Activated effector memory CD4-positive, alpha-beta T cell treated with anti-CD3 and anti-CD28 coated beads, Interleukin-2, amount 50 U/mL, for 16 hours (primary cell): ENCODE measurements around the gene RASSF1.

Experiments used
- DNase-seq: peaks from one replicate; pipeline ENCODE4 v3.0.0-alpha.2; 2020

Gene RASSF1

DNA sequence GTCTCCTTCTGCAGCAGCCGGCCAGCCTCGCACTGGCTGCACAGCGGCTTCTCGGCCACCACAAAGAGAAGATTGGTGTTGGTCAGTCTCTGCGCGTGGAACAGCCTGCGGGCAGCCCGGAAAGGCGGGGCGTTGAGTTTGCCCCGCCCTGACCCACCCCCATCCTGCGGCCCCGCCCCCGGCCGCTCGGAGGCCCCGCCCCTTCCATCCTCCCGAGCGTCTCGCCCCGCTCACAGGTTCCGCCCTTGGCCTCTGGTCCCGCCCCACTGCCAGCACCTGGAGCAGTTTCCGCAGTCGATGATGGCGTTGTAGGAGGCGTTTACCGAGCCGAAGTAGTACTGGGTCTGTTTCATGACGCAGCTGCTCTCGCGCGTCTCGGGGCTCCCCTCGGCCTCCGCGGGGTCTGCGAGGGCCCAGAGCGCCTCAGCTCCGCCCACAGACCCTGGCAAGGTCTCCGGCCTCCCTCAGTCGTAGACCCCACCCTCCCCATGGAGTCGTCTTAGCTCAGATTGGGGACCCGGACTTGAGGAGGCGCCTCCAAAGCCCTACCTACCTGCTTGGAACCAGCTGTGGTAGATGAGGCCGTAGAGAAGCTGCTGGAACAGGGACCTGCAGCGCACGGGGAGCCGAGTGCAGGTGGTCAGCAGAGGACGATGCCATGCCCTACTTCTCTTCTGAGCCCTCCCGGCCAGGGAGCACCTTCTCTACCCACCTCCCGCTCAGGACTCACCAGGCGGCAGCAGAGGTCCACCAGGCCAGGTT, 24.6 kb upstream of the RASSF1 start:
- peak; percentile 98 for DNase-seq

DNA sequence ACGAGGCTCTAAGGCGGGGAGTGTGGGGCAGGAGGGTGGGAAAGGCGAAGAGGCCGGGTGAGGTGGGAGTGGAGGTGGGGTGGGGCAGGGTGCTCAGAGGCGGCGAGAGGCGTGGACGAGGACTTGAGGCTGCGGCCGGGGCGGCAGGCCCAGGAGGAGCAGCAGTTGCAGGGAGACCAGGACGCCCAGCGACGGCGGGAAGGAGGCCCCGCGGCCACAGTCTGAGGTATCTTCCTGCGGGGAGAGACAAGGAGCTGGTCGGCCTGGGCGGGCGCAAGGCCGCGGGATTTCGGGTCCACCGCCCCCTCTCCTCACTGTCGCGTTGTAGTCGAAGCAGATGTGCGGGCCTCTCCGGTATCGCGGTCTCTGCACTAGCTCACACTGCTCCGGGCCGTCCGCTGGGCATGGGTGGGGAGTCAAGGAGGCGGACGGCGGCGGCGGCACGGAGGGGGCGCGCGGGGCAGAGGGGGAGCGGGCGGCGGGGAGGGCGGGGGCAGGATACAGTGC, 24.0 kb upstream of the RASSF1 start:
- DNase-seq, result no peak

DNA sequence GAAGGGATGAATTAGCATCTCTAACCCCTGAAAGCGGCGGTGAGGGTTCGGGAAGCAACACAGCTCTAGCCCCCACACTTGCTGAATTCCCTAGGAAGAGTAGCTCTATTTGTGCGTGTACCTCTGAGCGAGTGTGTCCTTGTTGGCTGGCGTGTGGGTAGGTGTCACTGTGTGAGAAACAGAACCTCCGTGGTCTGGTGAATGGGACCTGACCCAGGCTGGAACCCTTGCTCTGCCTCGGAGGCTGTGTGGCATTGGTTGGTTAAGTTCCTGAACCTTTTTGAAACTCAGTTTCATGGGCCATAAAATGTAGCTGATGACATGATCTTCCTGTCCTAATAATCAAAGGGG, 19.1 kb upstream of the RASSF1 start:
- DNase-seq, result no peak

DNA sequence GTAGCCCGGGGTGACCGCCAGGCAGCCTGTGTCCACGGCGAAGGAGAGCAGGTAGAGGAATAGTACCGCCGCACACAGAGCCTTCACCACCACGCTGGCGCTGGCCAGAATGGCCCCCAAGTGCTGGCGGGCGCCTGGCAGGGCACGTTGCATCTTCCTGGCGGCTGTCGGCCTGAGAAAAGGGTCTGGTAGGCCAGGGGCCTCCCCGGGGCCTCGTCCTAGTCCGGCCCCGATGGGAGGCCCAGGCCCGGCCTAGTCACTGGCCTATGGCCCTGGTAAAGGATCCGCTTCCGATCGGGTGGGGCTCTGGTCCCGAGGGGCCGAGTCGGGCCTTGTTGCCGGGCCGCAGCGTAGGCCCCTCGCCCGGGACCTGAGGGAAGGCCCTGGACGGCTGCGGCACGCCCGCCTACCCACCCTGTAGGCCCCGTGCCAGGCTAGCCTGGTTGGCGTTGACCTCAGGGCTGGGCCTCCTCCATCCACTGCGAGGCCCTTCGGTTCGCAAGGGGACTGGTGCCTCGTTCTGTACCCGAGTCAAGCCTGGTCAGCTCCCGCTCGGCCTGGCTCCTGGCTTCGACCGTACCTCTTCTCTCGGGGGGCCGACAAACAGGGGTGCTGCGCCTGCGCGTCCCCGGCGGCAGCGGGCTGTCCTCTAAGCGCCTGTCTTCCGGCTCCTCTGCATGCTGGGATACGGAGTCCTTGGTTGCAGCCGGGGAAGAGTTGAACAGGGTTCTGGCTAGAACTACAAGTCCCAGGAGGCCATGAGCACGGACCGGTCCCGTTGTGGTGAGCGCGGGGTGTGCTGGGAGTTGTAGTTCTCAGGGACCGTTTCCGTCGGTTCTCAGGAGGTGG, 18.5 kb upstream of the RASSF1 start, which contains the start of gene TMEM115:
TSS of gene TMEM115 (minus strand) at position 611 of the 849 bp plus-strand sequence. CDS start at position 153, 458 bp downstream.
- DNase-seq, result peak; percentile 98

DNA sequence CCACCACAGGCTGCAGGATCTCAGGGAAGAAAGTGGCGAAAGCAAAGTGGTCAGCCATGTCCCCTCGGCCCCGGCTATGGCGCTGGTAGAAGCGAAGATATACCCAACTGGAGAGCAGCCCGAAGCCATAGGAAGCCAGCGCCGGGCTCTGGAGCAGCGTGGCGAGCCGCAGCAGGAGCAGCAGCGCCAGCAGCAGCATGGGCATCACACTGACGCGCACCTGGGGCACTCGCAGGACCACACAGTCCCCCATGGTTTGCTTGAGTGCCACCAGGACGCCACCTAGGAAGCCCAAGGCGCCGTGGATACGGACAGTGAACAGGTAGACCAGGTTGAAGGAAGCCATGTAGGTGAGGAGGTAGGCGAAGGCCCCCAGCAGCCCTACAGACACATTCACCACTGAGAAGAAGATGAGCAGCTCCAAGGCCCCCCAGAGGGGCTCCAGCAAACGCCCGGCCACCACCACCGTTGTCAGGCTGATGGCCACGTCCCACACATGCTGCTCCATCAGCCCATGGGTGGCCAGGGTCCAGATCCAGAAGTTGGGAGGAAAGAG, 17.8 kb upstream of the RASSF1 start:
- no peak for DNase-seq

DNA sequence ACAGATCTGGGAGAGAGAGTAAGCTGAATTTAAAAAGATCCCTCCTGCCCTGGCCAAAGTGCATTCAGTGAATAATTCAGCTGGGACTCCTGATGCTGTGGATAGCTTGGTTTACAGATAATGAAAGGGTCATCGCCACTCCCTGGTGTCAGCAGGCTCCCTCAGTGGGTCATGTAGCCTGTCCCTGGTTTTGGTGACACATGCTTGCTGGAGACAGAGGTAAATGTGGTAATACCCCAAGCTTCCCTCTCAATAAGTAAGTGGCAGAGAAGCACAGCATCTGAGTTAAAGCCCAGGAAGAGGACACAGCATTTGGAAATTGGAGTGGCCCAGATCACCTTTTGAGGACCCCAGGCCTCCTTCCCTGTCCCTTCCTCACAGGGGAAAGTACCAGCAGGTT, 16.8 kb upstream of the RASSF1 start:
- no peak for DNase-seq

DNA sequence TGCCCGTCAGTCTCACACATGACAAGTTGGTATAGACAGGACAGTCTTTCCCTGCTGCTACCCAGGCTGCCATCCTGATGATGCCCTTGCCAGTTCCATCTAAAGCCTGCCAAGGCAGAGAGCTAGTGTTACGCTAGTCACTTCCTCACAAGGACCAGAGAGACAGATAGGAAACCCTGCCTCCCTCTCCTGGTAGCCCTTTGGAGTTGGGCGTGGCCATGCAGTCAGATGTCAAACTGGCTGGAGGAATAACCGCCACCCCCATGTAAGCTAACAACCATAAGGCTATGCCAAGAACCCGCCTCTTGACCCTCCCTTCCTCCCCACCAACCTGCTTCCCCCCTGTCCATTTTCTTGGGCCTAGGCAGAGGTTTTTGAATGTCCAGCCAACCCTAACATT, 15.9 kb upstream of the RASSF1 start:
- no peak for DNase-seq

DNA sequence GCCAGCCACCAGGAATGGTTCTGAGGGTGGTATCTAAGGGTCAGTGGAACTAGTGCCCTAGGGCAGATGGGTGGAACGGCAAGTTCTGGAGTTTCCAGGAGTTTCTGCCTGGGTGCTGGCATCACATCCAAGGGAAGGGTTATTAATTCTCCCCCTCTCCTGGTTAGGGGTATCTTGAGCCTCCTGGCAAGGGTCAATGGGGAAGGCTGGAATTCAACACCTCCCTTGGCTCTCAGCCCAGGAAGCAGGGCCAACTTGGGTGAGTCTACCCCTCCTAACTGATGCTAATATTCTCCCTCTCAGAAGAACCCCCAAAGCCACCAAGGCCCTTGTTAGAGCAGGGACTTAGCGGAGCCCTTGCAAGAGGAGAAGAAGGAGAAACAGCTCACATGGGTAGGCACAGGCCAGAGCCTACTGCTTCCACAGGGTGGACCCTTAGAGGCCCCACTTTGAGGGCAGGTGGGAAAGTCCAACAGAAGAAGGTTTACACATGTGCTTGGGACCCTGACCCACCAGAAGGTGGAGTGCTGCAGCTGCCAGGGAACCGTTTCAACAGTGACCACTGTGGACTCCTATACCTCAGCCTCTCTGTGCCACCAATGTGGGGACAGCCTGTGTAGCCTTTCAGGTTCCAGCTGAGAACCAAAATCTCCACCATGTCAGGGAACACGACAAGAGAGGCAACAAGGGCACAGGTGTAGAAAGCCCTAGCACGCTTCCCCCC, 15.4 kb upstream of the RASSF1 start:
- no peak for DNase-seq

DNA sequence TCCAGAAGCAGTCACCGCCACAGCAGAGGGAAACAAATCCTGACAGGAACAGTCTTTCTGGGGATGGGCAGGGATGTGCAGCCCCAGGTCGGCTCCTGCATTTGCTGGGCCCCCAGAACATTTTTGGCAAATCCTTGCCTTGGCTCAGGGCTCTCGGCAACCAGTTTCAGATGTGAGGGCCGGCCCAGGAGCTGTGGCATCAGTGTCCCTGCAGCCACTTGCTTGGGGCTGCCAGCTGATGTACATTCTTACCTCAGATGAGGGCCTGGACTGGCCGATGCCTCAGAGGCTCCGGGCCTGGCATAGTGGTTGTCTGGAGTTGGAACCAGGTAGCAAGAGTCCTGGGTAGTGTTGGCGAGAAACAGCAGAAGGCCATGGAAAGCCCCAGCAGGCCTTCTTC, 14.2 kb upstream of the RASSF1 start:
- DNase-seq, result no peak

DNA sequence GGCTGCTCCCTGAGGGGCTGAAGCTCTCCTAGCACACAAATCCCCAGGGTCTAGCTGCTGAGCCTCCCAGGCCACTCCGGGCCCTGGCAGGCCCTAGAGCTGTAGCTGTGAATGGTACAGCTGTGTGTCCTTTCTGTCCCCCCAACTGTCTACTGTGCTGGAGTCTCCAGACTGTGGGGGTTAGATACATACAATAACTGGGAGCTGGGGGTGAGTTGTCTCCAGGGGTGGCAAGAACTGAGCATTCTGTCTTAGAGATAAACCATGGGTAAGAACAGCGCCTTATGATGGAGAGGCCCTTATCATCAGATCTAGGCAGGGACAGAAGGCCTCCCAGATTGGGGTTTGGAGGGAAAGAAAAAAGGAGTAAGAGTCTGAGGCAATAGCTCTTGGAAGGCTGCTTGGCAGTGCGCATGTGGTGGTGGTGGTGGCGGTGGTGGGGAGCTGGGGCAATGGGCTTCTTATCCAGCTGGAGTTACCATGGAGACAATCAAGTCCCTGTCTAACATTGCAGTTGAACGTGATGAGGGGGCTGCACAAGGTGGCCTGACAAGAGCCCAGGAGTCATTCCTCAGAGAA, 13.6 kb upstream of the RASSF1 start:
- no peak for DNase-seq

DNA sequence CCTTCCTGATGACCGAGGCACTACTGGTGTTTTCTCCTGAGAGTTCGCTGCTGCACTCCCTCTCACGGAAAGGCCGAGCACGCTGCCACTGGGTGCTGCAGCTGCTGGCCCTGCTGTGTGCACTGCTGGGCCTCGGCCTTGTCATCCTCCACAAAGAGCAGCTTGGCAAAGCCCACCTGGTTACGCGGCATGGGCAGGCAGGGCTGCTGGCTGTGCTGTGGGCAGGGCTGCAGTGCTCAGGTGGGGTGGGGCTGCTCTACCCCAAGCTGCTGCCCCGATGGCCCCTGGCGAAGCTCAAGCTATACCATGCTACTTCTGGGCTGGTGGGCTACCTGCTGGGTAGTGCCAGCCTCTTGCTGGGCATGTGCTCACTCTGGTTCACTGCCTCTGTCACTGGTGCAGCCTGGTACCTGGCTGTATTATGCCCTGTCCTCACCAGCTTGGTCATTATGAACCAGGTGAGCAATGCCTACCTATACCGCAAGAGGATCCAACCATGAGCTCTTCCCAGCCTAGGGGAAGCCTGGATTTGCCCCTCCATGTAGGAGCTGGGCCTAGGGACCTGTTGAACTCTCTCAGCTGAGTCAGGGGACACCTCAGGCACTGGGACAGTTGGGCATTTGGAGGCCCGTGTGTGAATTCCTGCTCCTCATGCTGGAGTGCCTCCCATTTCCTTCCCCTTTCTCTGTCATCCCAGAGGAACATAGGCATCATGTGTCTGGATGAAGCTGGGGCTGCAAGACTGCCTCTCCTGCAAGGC, 12.8 kb upstream of the RASSF1 start:
- no peak for DNase-seq

DNA sequence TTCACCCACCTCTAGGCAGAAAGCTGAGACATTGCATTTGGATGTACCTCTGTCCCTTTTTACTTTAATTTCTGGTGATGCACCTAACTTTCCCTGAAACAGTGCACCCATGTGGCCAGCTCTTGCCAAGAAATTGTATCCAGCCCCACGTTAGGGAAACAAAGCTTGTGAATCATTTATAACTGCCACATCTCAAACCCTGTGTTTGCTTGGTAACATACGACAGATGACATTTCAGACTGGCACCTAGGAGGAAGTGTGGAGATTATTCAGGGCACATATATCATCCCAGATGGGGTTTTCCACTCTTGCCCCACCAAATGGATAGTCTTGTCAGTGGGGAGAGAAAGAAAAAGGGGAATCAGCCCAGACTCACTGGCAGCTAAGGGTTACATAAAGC, 12.1 kb upstream of the RASSF1 start:
- DNase-seq, result no peak

DNA sequence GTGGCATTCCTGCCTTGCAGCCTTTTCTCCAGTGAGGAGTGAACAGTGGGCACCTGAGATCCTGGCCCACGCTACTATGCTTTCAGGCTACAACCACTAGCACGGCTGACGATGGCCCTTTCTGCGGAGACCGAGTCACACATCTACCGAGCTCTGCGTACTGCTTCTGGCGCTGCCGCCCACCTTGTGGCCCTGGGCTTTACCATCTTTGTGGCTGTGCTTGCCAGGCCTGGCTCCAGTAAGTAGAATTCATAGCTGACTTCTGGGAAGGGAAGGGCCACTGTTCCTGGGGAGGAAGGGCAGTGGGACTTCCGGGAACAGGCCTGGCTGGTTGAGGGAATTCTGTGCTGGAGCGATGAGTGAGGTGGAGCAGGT, 10.7 kb upstream of the RASSF1 start:
- DNase-seq, result no peak

DNA sequence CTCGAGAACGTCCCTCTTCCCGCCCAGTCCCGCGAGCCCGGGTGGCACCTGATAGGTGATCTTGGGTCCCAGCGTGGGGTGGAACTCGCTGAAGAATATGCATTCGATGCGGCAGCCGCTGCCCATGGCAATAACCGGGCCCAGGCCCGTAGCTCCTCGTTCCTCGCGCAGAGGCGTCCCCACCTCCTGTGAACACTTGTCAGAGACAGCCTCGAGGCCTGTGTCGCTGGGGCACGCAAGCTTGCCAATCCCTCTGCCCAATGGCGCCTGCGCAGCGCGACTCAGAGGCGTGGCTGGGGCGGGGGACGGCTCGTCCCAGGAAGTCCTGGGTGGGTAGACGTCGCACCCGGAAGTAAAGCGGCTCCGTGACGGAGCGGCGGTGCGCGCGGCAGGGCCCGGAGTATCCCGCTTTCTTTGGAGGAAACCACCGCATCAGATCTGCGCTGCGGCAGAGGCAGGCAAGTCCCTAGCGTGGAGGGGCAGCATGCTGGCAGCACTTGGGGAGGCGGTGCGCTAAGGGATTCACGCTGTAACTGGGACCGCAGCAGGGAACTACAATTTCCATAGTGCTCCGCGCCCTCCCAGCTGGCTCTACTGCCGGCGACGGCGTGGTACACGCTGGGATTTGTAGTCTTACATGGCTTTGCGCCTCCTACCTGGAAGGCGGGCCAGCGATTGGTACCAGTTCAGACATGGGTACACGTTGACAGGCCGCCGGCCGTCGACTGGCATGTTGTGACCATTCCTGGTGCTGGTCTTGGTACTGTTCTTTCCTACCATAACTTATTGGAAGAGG, 10.1 kb upstream of the RASSF1 start, which contains the start of the genes CYB561D2 and NPRL2:
TSS of gene CYB561D2 (plus strand) at position 336 of the 796 bp plus-strand sequence. CDS start 572 bp downstream, outside the sequence.
TSS of gene NPRL2 (minus strand) at position 249 of the 796 bp plus-strand sequence. CDS start at position 126, 123 bp downstream.
- DNase-seq, result peak; percentile 100

DNA sequence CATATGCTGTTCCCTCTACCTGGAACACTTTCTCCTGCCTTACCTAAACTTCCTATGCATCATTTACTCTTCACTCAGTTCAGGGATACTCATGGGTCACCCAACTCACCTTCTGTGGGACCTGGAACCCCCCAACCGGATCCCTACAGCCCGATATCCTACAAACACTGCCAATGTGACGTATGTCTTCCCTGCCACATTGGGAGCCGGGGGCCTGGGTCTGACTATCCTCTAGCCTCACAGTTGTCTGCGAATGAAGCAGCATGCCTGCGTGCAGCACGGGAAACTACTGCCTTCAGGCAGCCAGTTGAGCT, 9.5 kb upstream of the RASSF1 start:
- no peak for DNase-seq

DNA sequence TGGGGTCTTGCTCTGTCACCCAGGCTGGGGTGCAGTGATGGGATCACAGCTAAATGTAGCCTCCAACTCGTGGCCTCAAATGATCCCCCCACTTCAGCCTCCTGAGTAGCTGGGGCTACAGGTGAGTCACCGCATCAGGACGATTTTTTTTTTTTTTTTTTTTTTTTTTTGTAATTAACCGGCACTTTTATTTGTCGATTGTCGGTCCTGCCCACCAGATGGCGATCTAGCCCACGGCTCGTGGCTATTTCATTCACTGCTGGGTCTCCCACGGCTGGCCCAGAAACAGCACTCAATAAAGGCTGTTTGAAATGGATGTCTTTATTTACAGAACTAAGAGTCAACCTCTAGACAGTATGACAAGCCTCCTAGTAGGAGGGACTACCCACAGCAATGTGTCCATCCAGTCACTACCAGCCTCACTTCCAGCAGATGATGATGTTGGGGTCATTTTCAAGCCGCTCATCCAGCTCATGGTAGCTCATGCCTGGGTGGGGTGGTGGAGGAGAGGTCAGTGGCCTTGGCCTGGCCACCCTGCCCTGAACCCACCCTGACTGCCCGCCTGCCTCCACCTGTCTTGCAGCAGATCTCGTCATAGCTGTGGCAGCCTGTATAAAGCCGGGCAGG, 6.7 kb upstream of the RASSF1 start:
- DNase-seq, result peak; percentile 92

DNA sequence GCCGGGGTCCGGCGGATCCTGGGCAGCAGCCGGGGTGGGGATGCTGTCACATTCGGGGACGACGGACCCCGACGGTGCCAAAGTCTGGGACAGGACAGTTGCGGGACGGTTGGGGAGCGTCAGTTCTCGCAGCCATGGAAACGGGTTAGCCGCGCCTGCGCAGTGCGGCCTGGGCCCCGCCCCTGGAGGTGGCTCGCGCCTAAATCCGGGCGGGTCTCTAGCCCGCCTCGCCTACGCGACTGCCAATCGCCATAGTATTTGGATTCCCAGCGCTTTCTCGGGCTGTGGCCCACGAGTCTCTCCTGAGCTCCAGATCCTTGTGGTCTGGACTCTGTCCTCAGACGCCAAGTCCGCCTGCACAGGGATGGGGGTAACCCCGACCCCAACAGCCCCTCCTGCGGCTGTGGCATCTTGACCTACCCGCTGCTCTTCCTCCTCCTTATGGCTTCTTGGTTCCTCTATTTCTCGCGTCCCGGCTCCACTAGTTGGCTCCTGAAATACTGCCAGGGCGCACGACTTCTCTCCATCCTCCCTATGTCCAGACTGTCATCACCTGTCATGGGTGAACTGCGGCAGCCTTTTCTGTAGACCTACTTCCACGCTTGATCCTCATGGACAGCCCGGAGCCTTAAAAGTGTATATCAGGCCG, 5.1 kb upstream of the RASSF1 start, which contains the start of gene ZMYND10:
TSS of gene ZMYND10 (minus strand) at position 147 of the 649 bp plus-strand sequence. CDS start 153 bp downstream, outside the sequence.
- DNase-seq, result peak; percentile 91

DNA sequence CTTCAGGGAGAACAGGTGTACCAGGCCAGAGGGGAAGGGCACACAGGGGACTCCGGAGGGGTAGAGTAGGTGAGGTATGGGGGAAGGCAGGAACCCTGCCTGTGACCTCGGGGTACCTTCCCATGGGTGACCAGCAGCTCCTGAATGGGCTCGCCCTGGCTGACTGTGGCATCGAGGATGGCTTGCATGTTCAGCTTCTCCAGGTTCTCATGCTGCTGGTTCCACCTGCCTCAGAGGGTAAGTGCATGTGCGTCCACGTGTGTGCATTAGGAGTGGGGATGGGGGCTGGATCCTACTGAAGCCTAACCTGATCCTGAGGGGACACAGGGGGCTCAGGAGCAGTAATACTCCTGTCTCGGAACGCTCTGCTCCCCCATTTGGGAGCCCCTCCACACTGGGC, 4.4 kb upstream of the RASSF1 start:
- no peak for DNase-seq

DNA sequence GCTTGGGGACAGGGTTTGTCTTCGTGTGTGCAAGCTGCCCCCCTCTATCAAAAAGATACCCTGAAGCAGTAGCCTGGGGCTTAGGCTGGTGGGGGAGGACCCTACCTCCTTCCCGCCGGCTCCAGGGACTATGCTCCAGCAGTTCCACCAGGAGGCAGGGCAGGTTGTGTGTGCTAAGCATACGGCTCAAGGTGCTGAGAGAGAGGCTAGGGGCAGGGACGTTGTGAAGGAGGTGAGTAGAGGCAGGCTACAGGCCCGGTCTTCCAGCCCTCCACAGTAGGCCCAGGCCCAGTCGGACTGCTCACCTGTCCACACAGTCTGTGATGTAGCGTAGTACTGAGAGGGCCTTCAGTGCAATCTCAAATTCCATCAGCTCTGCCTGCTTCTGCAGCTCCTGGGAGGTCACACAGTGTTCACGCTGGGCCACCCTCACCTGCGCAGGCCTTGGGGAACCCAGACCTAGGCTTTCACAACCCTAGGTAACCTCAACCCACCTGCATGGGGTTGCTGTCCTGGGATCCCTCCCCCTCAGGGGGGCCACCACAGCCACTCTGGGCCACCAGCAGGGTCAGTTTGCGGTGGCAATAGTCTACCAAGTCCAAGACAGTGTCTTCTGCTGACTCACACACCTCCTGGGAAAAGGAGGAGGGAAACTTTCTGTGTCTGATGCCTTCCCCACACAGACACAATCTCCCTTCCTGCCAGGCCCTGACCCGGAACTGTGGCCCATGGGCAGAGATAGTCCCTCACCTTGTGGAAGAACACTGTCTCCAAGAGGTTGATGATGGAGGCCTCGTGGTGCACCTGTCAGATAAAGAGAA, 2.4 kb upstream of the RASSF1 start:
- DNase-seq, result no peak
